DOHH2 (cell line): ENCODE results near the gene MSS51.

ENCODE experiments used
- H3F3A ChIP-seq: fragments of 200-600 bp; sonication (generic), shearing (Covaris generic); 2 replicates; pipeline ENCODE4 v1.6.0; 2016; ENCODE audit warnings: antibody characterized with exemption, mild to moderate bottlenecking; ENCODE audit not compliant: control insufficient read depth, insufficient read depth
- H3K27ac ChIP-seq: fragments of 200-600 bp; sonication (generic); 2 replicates; pipeline ENCODE4 v1.5.1; 2014; ENCODE audit warnings: low read depth, mild to moderate bottlenecking, low read length, moderate library complexity
- H3K27me3 ChIP-seq: fragments of 200-600 bp; sonication (generic); 2 replicates; pipeline ENCODE4 v1.6.1; 2014; ENCODE audit warnings: mild to moderate bottlenecking, low read length, mixed read lengths; ENCODE audit not compliant: control insufficient read depth
- H3K36me3 ChIP-seq: fragments of 200-600 bp; sonication (generic); 2 replicates; pipeline ENCODE4 v1.6.1; 2014; ENCODE audit warnings: mild to moderate bottlenecking, low read length, moderate library complexity, mixed read lengths; ENCODE audit not compliant: control insufficient read depth
- H3K4me1 ChIP-seq: fragments of 200-600 bp; sonication (generic); 2 replicates; pipeline ENCODE4 v1.6.1; 2014; ENCODE audit warnings: mild to moderate bottlenecking, low read length, mixed read lengths; ENCODE audit not compliant: control insufficient read depth
- H3K4me2 ChIP-seq: fragments of 200-600 bp; sonication (generic); 2 replicates; pipeline ENCODE4 v1.6.0; 2014; ENCODE audit warnings: mild to moderate bottlenecking, low read length, moderate library complexity
- H3K4me3 ChIP-seq: fragments of 200-600 bp; sonication (generic); 2 replicates; pipeline ENCODE4 v1.5.1; 2014; ENCODE audit warnings: mild to moderate bottlenecking, low read length, mixed read lengths
- H3K79me2 ChIP-seq: fragments of 200-600 bp; sonication (generic); 2 replicates; pipeline ENCODE4 v1.6.1; 2014; ENCODE audit warnings: mild to moderate bottlenecking, low read length, mixed read lengths; ENCODE audit not compliant: control insufficient read depth
- H3K9me2 ChIP-seq: fragments of 200-600 bp; sonication (generic); replicated peaks from 2 replicates; pipeline ENCODE4 v1.6.1; 2014; ENCODE audit warnings: mild to moderate bottlenecking, low read length, mixed read lengths; ENCODE audit not compliant: control insufficient read depth
- H3K9me3 ChIP-seq: fragments of 200-600 bp; sonication (generic); 2 replicates; pipeline ENCODE4 v1.6.1; 2014; ENCODE audit warnings: antibody characterized with exemption, low read length, mixed read lengths; ENCODE audit not compliant: control insufficient read depth, insufficient read depth
- H4K20me1 ChIP-seq: fragments of 200-600 bp; sonication (generic); 2 replicates; pipeline ENCODE4 v1.6.0; 2014; ENCODE audit warnings: low read depth, mild to moderate bottlenecking, antibody characterized with exemption, low read length, moderate library complexity; ENCODE audit not compliant: control insufficient read depth, insufficient read depth
- EZH2phosphoT487 ChIP-seq: fragments of 200-600 bp; sonication (generic); IDR thresholded peaks from 2 replicates; pipeline ENCODE4 v1.6.1; 2017; ENCODE audit warnings: borderline replicate concordance, mild to moderate bottlenecking, antibody characterized with exemption, low read length, moderate library complexity, mixed read lengths
- TF ChIP-seq, protein P1 (sequence below): fragments of 200-600 bp; sonication (generic); IDR thresholded peaks from one replicate; pipeline ENCODE4 v1.5.1; 2014; ENCODE audit warnings: antibody characterized with exemption, mild to moderate bottlenecking, low read depth, low read length; ENCODE audit not compliant: poor library complexity, severe bottlenecking

The MSS51 gene

DNA sequence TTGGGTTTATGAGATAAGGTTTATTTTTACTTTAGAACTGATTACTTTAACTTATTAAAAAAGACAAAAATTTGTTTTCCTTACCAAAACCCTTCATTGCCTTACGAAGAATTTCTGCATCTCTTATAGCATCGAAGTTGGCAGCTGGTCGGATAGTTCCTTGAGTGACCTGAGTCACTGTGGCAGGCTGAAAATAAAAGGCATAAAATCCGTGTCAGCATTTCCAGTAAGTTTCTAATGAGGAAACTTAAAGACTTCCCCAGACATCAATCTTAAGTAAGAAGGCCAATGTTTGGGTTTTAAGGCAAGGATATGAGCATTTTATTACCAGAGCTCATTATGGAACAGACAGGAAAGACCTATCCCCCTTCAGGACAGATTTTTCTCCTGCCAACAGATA is 45.1 kb downstream of the MSS51 start:
- no peaks in the 10 kb centered on the region for H3F3A ChIP-seq
- no peaks in the 10 kb centered on the region for H4K20me1 ChIP-seq
- no peaks in the 10 kb centered on the region for H3K9me3 ChIP-seq
- H3K36me3 ChIP-seq = peaks cover 34% of the 10 kb centered on the region
- no peak overlapping the region for H3K4me2 ChIP-seq
- H3K4me3 ChIP-seq = no peak overlapping the region
- no peaks in the 10 kb centered on the region for H3K4me1 ChIP-seq
- no peaks in the 10 kb centered on the region for H3K9me2 ChIP-seq
- TF ChIP-seq, protein P1, sequence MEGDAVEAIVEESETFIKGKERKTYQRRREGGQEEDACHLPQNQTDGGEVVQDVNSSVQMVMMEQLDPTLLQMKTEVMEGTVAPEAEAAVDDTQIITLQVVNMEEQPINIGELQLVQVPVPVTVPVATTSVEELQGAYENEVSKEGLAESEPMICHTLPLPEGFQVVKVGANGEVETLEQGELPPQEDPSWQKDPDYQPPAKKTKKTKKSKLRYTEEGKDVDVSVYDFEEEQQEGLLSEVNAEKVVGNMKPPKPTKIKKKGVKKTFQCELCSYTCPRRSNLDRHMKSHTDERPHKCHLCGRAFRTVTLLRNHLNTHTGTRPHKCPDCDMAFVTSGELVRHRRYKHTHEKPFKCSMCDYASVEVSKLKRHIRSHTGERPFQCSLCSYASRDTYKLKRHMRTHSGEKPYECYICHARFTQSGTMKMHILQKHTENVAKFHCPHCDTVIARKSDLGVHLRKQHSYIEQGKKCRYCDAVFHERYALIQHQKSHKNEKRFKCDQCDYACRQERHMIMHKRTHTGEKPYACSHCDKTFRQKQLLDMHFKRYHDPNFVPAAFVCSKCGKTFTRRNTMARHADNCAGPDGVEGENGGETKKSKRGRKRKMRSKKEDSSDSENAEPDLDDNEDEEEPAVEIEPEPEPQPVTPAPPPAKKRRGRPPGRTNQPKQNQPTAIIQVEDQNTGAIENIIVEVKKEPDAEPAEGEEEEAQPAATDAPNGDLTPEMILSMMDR = no peak
- no peak for TF ChIP-seq EZH2phosphoT487
- H3K27me3 ChIP-seq = no peaks in the 10 kb centered on the region
- H3K27ac ChIP-seq = no peak overlapping the region
- H3K79me2 ChIP-seq = no peaks in the 10 kb centered on the region

DNA sequence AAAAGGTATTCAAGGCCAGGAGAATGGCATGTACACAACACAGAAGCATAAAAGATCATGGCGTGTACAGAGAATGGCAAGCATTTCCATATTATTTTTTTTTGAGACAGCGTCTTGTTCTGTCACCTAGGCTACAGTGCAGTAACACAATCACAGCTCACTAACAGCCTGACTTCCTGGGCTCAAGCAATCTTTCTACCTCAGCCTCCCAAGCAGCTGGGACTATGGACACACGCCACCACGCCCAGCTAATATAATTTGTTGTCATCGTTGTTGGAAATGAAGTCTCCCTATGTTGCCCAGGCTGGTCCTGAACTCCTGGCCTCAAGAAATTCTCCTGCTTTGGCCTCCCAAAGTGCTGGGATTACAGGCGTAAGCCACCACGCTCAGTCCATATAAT is 46.8 kb downstream of the MSS51 start:
- peaks cover 42% of the 10 kb centered on the region for H3K36me3 ChIP-seq
- H3K4me2 ChIP-seq = no peak overlapping the region
- no peaks in the 10 kb centered on the region for H4K20me1 ChIP-seq
- no peaks in the 10 kb centered on the region for H3K9me2 ChIP-seq
- no peak overlapping the region for H3K4me3 ChIP-seq
- TF ChIP-seq EZH2phosphoT487 = no peak
- TF ChIP-seq, protein P1 = no peak
- no peak overlapping the region for H3K27ac ChIP-seq
- no peaks in the 10 kb centered on the region for H3F3A ChIP-seq
- no peaks in the 10 kb centered on the region for H3K27me3 ChIP-seq
- H3K79me2 ChIP-seq = no peaks in the 10 kb centered on the region
- H3K9me3 ChIP-seq = no peaks in the 10 kb centered on the region
- no peaks in the 10 kb centered on the region for H3K4me1 ChIP-seq

DNA sequence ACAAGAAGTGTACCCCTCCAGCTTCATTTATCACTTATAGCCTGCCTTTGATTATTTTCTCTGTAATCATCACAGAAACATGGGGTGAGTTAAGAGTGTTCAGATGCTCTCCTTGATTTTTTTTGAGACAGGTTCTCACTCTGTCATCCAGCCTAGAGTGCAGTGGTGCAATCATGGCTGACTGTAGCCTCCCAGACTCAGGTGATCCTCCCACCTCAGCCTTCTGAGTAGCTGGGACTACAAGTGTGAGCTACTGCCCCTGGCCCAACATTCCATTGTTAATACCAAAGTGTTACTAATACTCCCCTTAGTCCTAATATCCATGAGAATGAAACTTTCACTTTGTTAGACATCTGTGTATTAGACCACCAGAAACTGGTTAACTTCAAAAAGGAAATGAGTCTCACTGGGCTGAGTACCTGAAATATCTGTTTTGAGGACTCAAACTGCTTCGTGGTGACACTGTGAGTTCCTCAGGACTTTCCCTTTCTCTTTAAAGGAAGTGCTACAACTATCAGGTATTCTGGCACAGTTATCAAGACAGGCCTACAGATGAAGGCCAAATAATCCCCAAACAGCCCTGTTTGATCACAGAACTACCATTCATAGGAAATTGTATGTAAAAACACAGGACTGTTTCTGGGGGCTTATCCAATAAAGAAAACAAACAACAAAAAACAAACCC is 54.2 kb downstream of the MSS51 start:
- Histone ChIP-seq H3K9me3 (no peaks in the 10 kb centered on the region), H3K79me2 (no peaks in the 10 kb centered on the region), H3K36me3 (peaks cover 53% of the 10 kb centered on the region), H3K9me2 (no peaks in the 10 kb centered on the region), H3K27me3 (no peaks in the 10 kb centered on the region), H3K4me3 (no peak overlapping the region), H3F3A (no peaks in the 10 kb centered on the region), H3K4me1 (no peaks in the 10 kb centered on the region), H3K27ac (no peak overlapping the region), H4K20me1 (no peaks in the 10 kb centered on the region), H3K4me2 (no peak overlapping the region)
- TF ChIP-seq, protein P1 = no peak
- TF ChIP-seq EZH2phosphoT487 = no peak
